Gastroesophageal sphincter (tissue), 4 donors: Measurements from ENCODE around the gene CNNM3. TPM values are rescaled to one million over a fixed set of nuclear protein-coding genes. Genes with fewer than 3 reads are reported as not detected.

Experiments used
- ATAC-seq: fragments of 150-250 bp; one replicate; pipeline ENCODE4 v1.9.1; 2016; ENCODE audit warnings: mild to moderate bottlenecking, moderate library complexity
- H3K27ac ChIP-seq, 4 donors: fragments of 200-600 bp; sonication (generic) in 3 of 4; 1 replicate in 3 of 4; 2 replicates in 1 of 4; pipeline ENCODE4 v1.5.1; 2016 to 2019
- H3K27me3 ChIP-seq: fragments of 200-600 bp; sonication (generic); one replicate; pipeline ENCODE4 v1.5.1; 2019
- H3K36me3 ChIP-seq, 2 donors: fragments of 200-600 bp; sonication (generic); one replicate each; pipeline ENCODE4 v1.5.1; 2019; ENCODE audit warnings: control low read depth in 1 of 2
- H3K4me1 ChIP-seq, 3 donors: fragments of 200-600 bp; sonication (generic); 1 replicate in 2 of 3; 2 replicates in 1 of 3; pipeline ENCODE4 v1.5.1; 2016 to 2019; ENCODE audit warnings: control low read depth in 2 of 3
- H3K4me3 ChIP-seq, 2 donors: fragments of 200-600 bp; sonication (generic); one replicate each; pipeline ENCODE4 v1.5.1; 2019; ENCODE audit warnings: mild to moderate bottlenecking in 1 of 2, moderate library complexity in 1 of 2
- H3K9me3 ChIP-seq, 3 donors: fragments of 200-600 bp; sonication (generic); one replicate each; pipeline ENCODE4 v1.5.1; 2017 to 2019; ENCODE audit warnings: control low read depth in 2 of 3
- EP300 ChIP-seq: sonication (generic); formaldehyde crosslinking; IDR thresholded peaks from one replicate; pipeline ENCODE4 v1.6.1; 2017; ENCODE audit warnings: antibody characterized with exemption, mild to moderate bottlenecking
- POLR2A ChIP-seq, 2 donors: fragments of 450-650 bp; IDR thresholded peaks; one replicate each; pipeline ENCODE4 v1.6.1; 2017; ENCODE audit warnings: antibody characterized with exemption in 2 of 2, mild to moderate bottlenecking in 2 of 2, moderate library complexity in 1 of 2
- POLR2AphosphoS5 ChIP-seq: sonication (generic); formaldehyde crosslinking; IDR thresholded peaks from one replicate; pipeline ENCODE4 v1.6.1; 2017; ENCODE audit warnings: antibody characterized with exemption
- WGBS, 2 donors: methylation state at CpG; one replicate each; pipeline ENCODE4 v1.1.5; 2018; ENCODE audit warnings: low coverage in 1 of 2; 5-methylcytosine and 5-hydroxymethylcytosine counted together
- total RNA-seq, 4 donors: library from RNA; depleted of rRNA; stranded (reverse); fragments of >200 nt; gene quantifications; one replicate each; pipeline ENCODE4 v1.1.0, GENCODE V29; 2016
- TF ChIP-seq, protein P1 (sequence below), 4 experiments: fragments of 200-600 bp in 2 of 4; fragments of 450-650 bp in 2 of 4; sonication (generic) in 1 of 4; IDR thresholded peaks; one replicate each; pipeline ENCODE4 v1.5.1; 2017 to 2019; ENCODE audit warnings: antibody characterized with exemption in 4 of 4, mild to moderate bottlenecking in 2 of 4, moderate library complexity in 2 of 4

The CNNM3 gene
- total RNA-seq, 4 donors from 2014 or later = 10.4 to 21.6 (median 18.9) TPM

DNA sequence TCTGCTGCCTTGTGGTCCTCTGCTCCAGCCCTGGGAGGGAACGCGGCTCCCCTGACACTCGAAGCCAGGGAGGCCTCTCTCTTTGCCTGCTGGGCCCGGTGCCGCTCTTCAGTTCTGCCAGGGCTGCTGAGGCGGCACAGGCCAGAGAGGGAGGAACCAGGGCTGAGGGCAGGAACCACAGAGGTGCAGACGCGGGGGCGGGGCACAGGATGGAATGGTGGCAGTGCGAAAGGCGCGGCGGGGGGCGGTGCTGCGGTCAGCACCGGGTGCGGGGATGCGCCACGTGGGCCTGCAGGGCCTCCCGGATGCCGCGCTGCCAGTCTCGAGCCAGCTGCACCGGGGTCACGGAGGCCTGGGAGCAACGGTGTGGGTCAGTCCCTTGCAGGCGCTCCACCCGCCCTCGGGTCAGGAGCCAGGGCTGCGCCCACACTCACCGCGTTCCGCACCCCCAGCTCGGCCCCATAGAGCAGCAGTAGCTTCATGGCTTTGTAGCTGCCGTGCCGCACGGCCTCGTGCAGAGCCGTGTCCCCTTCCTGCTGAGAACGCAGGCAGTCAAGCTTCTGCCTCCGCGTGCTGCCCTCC lies 23.3 kb downstream of the CNNM3 start:
- peak; percentile 45 for ATAC-seq

DNA sequence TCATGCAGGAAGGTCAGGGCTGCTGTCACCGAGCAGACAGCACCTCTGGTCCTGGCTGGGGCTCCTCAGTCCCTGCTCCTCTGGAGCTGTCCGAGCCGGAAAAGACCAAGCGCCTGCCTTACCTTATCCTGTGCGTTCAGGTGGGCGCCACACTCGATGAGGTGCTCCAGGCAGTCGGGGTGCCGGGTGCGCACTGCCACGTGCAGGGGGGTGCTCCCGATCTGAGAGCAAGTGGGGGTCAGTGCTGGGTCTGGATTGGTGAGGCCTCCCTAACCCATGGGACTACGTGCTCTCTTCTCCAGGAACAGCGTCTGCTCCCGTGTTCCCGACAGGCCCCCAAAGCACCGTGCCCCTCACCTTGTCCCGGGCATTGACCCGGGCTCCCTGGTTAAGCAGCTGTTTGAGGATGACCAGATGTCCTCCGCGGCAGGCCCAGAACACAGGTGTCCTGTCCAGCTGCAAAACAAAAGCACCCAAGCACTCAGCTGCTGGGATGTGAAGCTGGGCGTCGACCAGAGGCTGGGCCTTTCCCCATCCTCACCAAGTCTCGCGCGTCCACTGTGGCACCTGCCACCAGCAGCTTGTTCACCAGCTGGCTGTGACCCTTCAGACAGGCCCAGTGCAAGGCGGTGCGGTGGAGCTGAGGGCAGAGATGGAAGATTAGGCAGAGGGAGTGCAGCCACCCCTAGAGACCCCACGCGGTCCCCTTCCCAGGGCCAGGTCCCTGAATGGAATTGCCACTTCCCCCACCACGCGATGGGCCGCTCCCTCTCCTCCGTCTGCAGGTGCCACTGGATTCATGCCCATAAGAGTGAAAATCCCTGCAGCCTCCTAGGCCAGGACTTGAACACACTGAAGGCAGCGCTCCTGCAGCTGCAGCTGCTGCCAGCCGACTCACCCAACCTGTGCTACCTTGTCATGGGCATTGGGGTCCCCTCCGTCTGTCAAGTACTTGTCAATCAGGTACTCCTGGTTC lies 24.1 kb downstream of the CNNM3 start:
- no peak overlapping the region for H3K4me3 ChIP-seq
- H3K27ac ChIP-seq = no peak overlapping the region
- H3K36me3 ChIP-seq = peaks cover 0 to 61% of the 10 kb centered on the region in 2 donors
- H3K9me3 ChIP-seq = no peaks in the 10 kb centered on the region
- TF ChIP-seq EP300 (no peak), POLR2A (IDR thresholded peaks at IDR 0.05) (no peak), POLR2AphosphoS5 (no peak)
- TF ChIP-seq, protein P1, sequence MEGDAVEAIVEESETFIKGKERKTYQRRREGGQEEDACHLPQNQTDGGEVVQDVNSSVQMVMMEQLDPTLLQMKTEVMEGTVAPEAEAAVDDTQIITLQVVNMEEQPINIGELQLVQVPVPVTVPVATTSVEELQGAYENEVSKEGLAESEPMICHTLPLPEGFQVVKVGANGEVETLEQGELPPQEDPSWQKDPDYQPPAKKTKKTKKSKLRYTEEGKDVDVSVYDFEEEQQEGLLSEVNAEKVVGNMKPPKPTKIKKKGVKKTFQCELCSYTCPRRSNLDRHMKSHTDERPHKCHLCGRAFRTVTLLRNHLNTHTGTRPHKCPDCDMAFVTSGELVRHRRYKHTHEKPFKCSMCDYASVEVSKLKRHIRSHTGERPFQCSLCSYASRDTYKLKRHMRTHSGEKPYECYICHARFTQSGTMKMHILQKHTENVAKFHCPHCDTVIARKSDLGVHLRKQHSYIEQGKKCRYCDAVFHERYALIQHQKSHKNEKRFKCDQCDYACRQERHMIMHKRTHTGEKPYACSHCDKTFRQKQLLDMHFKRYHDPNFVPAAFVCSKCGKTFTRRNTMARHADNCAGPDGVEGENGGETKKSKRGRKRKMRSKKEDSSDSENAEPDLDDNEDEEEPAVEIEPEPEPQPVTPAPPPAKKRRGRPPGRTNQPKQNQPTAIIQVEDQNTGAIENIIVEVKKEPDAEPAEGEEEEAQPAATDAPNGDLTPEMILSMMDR (IDR thresholded peaks at IDR 0.05) = no peak
- 87% methylated on average over 3 of the region's 37 CpGs; no CpG with 5 or more reads in 1 of the 2 donors for WGBS, 2 donors
- no peaks in the 10 kb centered on the region for H3K27me3 ChIP-seq
- ATAC-seq = peak; percentile 4
- peaks cover 0 to 19% (median 0%) of the 10 kb centered on the region in 3 donors for H3K4me1 ChIP-seq

More for the DNA sequence above, 23.3 kb downstream of the CNNM3 start:
- Histone ChIP-seq H3K4me1 (peaks cover 0 to 19% (median 0%) of the 10 kb centered on the region in 3 donors), H3K27me3 (no peaks in the 10 kb centered on the region), H3K9me3 (no peaks in the 10 kb centered on the region), H3K27ac (no peak overlapping the region), H3K36me3 (peaks cover 0 to 64% of the 10 kb centered on the region in 2 donors), H3K4me3 (no peak overlapping the region)
- TF ChIP-seq, protein P1 (IDR thresholded peaks at IDR 0.05) = no peak
- TF ChIP-seq POLR2A (IDR thresholded peaks at IDR 0.05) = no peak
- no peak for TF ChIP-seq EP300
- no peak for TF ChIP-seq POLR2AphosphoS5
- no CpG with 5 or more reads among the region's 42 CpGs for WGBS, 2 donors

DNA sequence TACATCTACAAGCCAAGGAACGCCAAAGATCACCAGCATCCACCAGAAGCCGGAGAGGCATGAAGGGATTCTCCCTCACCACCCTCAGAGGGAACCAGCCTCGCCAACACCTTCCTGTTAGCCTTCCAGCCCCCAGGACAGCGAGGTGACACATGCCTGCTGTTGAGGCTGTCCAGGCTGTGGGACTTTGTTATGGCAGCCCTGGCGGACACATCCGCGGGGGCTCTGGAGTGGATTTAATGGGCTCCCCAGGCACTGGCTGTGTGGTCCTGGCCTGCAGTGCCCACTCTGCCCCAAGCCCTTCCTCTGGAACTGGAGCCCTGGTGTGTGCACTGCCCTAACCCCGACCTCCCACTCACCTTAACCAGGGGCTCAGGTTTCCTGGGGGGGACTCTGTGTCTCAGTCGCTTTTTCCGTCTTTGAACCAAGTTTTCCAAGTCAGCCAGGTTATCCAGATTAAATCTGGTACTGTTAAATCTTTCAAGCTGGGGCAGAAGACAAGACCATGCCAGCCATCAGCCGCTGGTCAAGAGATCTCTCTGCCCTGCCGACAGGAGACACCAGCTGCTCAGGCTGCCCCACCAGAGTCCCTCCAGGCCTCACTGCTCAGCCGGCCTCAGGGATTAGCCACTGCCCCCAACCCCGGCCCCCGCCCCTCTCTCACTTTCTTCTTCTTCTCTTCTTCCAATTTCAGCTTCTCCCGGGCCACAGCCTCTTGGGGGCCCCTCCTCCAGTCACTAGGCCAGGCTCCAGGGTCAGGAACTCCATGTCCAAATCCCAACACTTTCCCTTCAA lies 25.8 kb downstream of the CNNM3 start:
- Histone ChIP-seq H3K27me3 (no peaks in the 10 kb centered on the region), H3K4me1 (peaks cover 0 to 35% (median 0%) of the 10 kb centered on the region in 3 donors), H3K9me3 (no peaks in the 10 kb centered on the region), H3K27ac (no peak overlapping the region), H3K4me3 (no peak overlapping the region), H3K36me3 (peaks cover 0 to 54% of the 10 kb centered on the region in 2 donors)
- TF ChIP-seq EP300 (no peak), POLR2AphosphoS5 (no peak), POLR2A (IDR thresholded peaks at IDR 0.05) (no peak)
- TF ChIP-seq, protein P1 (IDR thresholded peaks at IDR 0.05) = no peak
- ATAC-seq = no peak
- 58 to 73% methylated on average over 4 to 6 of the region's 16 CpGs for WGBS, 2 donors

DNA sequence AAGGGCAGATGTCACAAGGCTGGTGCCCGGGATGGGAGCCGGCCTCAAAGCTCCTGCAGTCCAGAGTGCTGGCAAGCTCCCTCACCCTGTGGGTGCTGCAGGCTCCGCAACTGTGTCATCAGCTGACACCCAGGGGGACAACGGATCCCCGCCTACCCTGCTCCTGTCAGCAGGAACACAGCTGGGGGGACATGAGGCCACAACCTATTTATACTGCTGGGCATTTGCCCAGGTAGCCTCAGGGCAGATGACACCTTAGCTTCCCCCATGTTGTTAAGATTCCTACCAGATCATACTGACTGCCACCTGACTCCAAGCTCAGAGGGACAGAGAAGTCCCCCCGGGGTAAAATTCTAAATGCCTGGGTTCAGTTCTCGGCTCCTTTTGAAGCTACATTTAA lies 26.5 kb downstream of the CNNM3 start:
- peaks cover 0 to 54% of the 10 kb centered on the region in 2 donors for H3K36me3 ChIP-seq
- H3K9me3 ChIP-seq = no peaks in the 10 kb centered on the region
- H3K27me3 ChIP-seq = no peaks in the 10 kb centered on the region
- TF ChIP-seq POLR2A (IDR thresholded peaks at IDR 0.05) = no peak
- no peak for TF ChIP-seq EP300
- TF ChIP-seq, protein P1 (IDR thresholded peaks at IDR 0.05) = no peak
- TF ChIP-seq POLR2AphosphoS5 = no peak
- peaks cover 0 to 35% (median 0%) of the 10 kb centered on the region in 3 donors for H3K4me1 ChIP-seq
- H3K4me3 ChIP-seq = no peak overlapping the region
- no peak overlapping the region for H3K27ac ChIP-seq
- WGBS, 2 donors = 80 to 100% methylated on average over 1 of the region's 7 CpGs
- ATAC-seq = no peak
